Erythroblast (primary cell): Measurements from ENCODE around the gene RNF213.

Source experiments
- DNase-seq, 2 experiments: peaks; one replicate each; lab custom pipeline; 2025; lab: John Stamatoyannopoulos, UW
- GATA1 ChIP-seq: IDR thresholded peaks from 2 replicates; pipeline ENCODE4 v1.6.1; 2011; ENCODE audit warnings: low read depth, mild to moderate bottlenecking, control low read depth, low read length, moderate library complexity
- POLR2A ChIP-seq: IDR thresholded peaks from 2 replicates; pipeline ENCODE4 v1.6.1; 2011; ENCODE audit warnings: mild to moderate bottlenecking, low read length

RNF213 gene

GRCh38 chr17:80423536-80424225 lies 163.0 kb downstream of the RNF213 start:
- TF ChIP-seq POLR2A (no peak), GATA1 (no peak)
- DNase-seq: no peak

- no peak for DNase-seq
Measured at GRCh38 chr17:80424261-80424660, 163.6 kb downstream of the RNF213 start.

GRCh38 chr17:80424878-80425765 lies 164.5 kb downstream of the RNF213 start:
- TF ChIP-seq GATA1 (no peak), POLR2A (no peak)
- no peak for DNase-seq

More at GRCh38 chr17:80424261-80424660, 163.6 kb downstream of the RNF213 start:
- TF ChIP-seq GATA1: no peak
- no peak for TF ChIP-seq POLR2A

- no peak for TF ChIP-seq POLR2A
- TF ChIP-seq GATA1: no peak
- no peak for DNase-seq
Measured at GRCh38 chr17:80425835-80426426, 165.3 kb downstream of the RNF213 start.

- TF ChIP-seq POLR2A (no peak), GATA1 (no peak)
Measured at GRCh38 chr17:80426671-80427326, 166.1 kb downstream of the RNF213 start.

GRCh38 chr17:80427366-80428282 lies 167.0 kb downstream of the RNF213 start:
- DNase-seq: no peak

More at GRCh38 chr17:80426671-80427326, 166.1 kb downstream of the RNF213 start:
- peak; percentile 67 to 84 for DNase-seq

GRCh38 chr17:80428363-80428762 lies 167.7 kb downstream of the RNF213 start:
- TF ChIP-seq POLR2A (no peak), GATA1 (no peak)
- DNase-seq: no peak

More at GRCh38 chr17:80427366-80428282, 167.0 kb downstream of the RNF213 start:
- TF ChIP-seq GATA1: no peak
- TF ChIP-seq POLR2A: no peak

GRCh38 chr17:80428796-80429195 lies 168.1 kb downstream of the RNF213 start:
- TF ChIP-seq GATA1 (no peak), POLR2A (no peak)
- no peak for DNase-seq

GRCh38 chr17:80429356-80430275 lies 169.0 kb downstream of the RNF213 start:
- DNase-seq: no peak
- TF ChIP-seq POLR2A (no peak), GATA1 (no peak)

GRCh38 chr17:80430446-80431245 lies 170.0 kb downstream of the RNF213 start:
- TF ChIP-seq POLR2A: no peak
- no peak for TF ChIP-seq GATA1
- DNase-seq: no peak
